Suprapubic skin (tissue), 3 donors: ENCODE results near the gene SLN.

Experiments used
- CTCF ChIP-seq, 2 donors: fragments of 200-600 bp in 1 of 2; fragments of 450-650 bp in 1 of 2; sonication (generic) in 1 of 2; IDR thresholded peaks; one replicate each; pipeline ENCODE4 v1.5.1; 2016 to 2019; ENCODE audit warnings: antibody characterized with exemption in 2 of 2, mild to moderate bottlenecking in 1 of 2, moderate library complexity in 1 of 2
- EP300 ChIP-seq: sonication (generic); formaldehyde crosslinking; IDR thresholded peaks from one replicate; pipeline ENCODE4 v1.6.1; 2017; ENCODE audit warnings: antibody characterized with exemption
- POLR2A ChIP-seq, 2 donors: fragments of 450-650 bp; IDR thresholded peaks; one replicate each; pipeline ENCODE4 v1.6.1; 2017; ENCODE audit warnings: antibody characterized with exemption in 2 of 2, mild to moderate bottlenecking in 2 of 2, moderate library complexity in 2 of 2

- no peak for TF ChIP-seq POLR2A (IDR thresholded peaks at IDR 0.05)
- TF ChIP-seq CTCF (IDR thresholded peaks at IDR 0.05), result no peak
- no peak for TF ChIP-seq EP300
Observed at GRCh38 chr11:107660066-107660465, 51.8 kb downstream of the SLN start.
